ENCODE results near the gene MGAT4A. TPM values are rescaled to one million over a fixed set of nuclear protein-coding genes. Genes with fewer than 3 reads are reported as not detected.

MGAT4A gene
- total RNA-seq, 2 experiments from 2014 or later, result 200 to 204 TPM

- no peak overlapping the region for H3K27ac ChIP-seq (ENCODE audit: low read depth in 1 of 2, low read length in 2 of 2)
- H3K4me1 ChIP-seq (ENCODE audit: insufficient read depth, low read length), result peaks cover 23% of the 10 kb centered on the region
- ATAC-seq (ENCODE audit: poor library complexity), result no peak
- no peak overlapping the region for H3K4me3 ChIP-seq (ENCODE audit: low read length)
- Mint-ChIP-seq H3K4me1 (ENCODE audit: low read depth) (peaks cover 78% of the 10 kb centered on the region), H3K27ac (peak overlapping the region; percentile 92), H3K4me3 (peak overlapping the region; percentile 62), H3K27me3 (no peaks in the 10 kb centered on the region), H3K36me3 (ENCODE audit: low read depth) (peaks cover 95% of the 10 kb centered on the region), H3K9me3 (peaks cover 5% of the 10 kb centered on the region)
- TF ChIP-seq CTCF (IDR thresholded peaks at IDR 0.05), result no peak
- intact Hi-C loops (cut with DNase I, micrococcal nuclease), result no loop called here
- H3K36me3 ChIP-seq (ENCODE audit: insufficient read depth, low read length), result peaks cover 62% of the 10 kb centered on the region
- DNase-seq, result no peak
- H3K9me3 ChIP-seq (ENCODE audit: control insufficient read depth in 1 of 2, insufficient read depth in 1 of 2, low read length in 2 of 2), result peaks cover 0 to 6% of the 10 kb centered on the region in 2 experiments
- CTCF ChIA-PET, result no interaction called here
- POLR2A ChIA-PET, result no interaction called here
- H3K27me3 ChIP-seq (ENCODE audit: control insufficient read depth in 1 of 2, insufficient read depth in 2 of 2, low read length in 2 of 2), result no peaks in the 10 kb centered on the region
Observed at GRCh38 chr2:98650998-98651397, 79.9 kb downstream of the MGAT4A start.

GRCh38 chr2:98649992-98650375 lies 80.9 kb downstream of the MGAT4A start:
- Mint-ChIP-seq H3K36me3 (ENCODE audit: low read depth) (peaks cover 95% of the 10 kb centered on the region), H3K9me3 (peaks cover 5% of the 10 kb centered on the region), H3K4me1 (ENCODE audit: low read depth) (peaks cover 68% of the 10 kb centered on the region), H3K27me3 (no peaks in the 10 kb centered on the region), H3K27ac (peak overlapping the region; percentile 92), H3K4me3 (peak overlapping the region; percentile 36)
- ChIA-PET POLR2A (interaction anchor here (1.0 to 1.9 kb wide), 23 partner anchors 10 to 505 kb away, joined by 3 to 30 read pairs (median 5); partner anchors contain the start of genes C2orf15, LIPT1, MGAT4A and TSGA10), CTCF (interaction anchor here (0.7 to 2.0 kb wide), 44 partner anchors 11 to 530 kb away, joined by 3 to 67 read pairs (median 5); partner anchors contain the start of genes COA5, MGAT4A, MITD1 and UNC50)
- DNase-seq, result no peak
- ATAC-seq (ENCODE audit: poor library complexity), result no peak
- no peak for TF ChIP-seq CTCF (IDR thresholded peaks at IDR 0.05)
- no peaks in the 10 kb centered on the region for H3K27me3 ChIP-seq (ENCODE audit: control insufficient read depth in 1 of 2, insufficient read depth in 2 of 2, low read length in 2 of 2)
- H3K36me3 ChIP-seq (ENCODE audit: insufficient read depth, low read length), result peaks cover 61% of the 10 kb centered on the region
- no peak overlapping the region for H3K27ac ChIP-seq (ENCODE audit: low read depth in 1 of 2, low read length in 2 of 2)
- H3K4me3 ChIP-seq (ENCODE audit: low read length), result no peak overlapping the region
- intact Hi-C loops (cut with DNase I, micrococcal nuclease), result loop anchor here (1.0 to 10.0 kb wide), 11 partner anchors 15 to 531 kb away; partner anchors contain the start of genes MITD1 (in 1 of the 2) and MRPL30 (in 1 of the 2)
- H3K4me1 ChIP-seq (ENCODE audit: insufficient read depth, low read length), result peaks cover 21% of the 10 kb centered on the region
- H3K9me3 ChIP-seq (ENCODE audit: control insufficient read depth in 1 of 2, insufficient read depth in 1 of 2, low read length in 2 of 2), result peaks cover 0 to 6% of the 10 kb centered on the region in 2 experiments

GRCh38 chr2:98649135-98649991 lies 81.6 kb downstream of the MGAT4A start:
- peaks cover 0 to 6% of the 10 kb centered on the region in 2 experiments for H3K9me3 ChIP-seq (ENCODE audit: control insufficient read depth in 1 of 2, insufficient read depth in 1 of 2, low read length in 2 of 2)
- intact Hi-C loops (cut with DNase I, micrococcal nuclease), result loop anchor here (1.0 to 10.0 kb wide), 11 partner anchors 15 to 531 kb away; partner anchors contain the start of genes MITD1 (in 1 of the 2) and MRPL30 (in 1 of the 2)
- Mint-ChIP-seq H3K4me1 (ENCODE audit: low read depth) (peaks cover 62% of the 10 kb centered on the region), H3K27ac (peak overlapping the region; percentile 92), H3K36me3 (ENCODE audit: low read depth) (peaks cover 95% of the 10 kb centered on the region), H3K4me3 (peak overlapping the region; percentile 36), H3K27me3 (no peaks in the 10 kb centered on the region), H3K9me3 (peaks cover 5% of the 10 kb centered on the region)
- peaks cover 62% of the 10 kb centered on the region for H3K36me3 ChIP-seq (ENCODE audit: insufficient read depth, low read length)
- TF ChIP-seq CTCF (IDR thresholded peaks at IDR 0.05), result peak; percentile 98
- H3K4me3 ChIP-seq (ENCODE audit: low read length), result no peak overlapping the region
- DNase-seq (peak; percentile 72 to 91 (median 79)), ATAC-seq (ENCODE audit: poor library complexity) (peak; percentile 92)
- ChIA-PET CTCF (interaction anchor here (0.7 to 2.0 kb wide), 45 partner anchors 12 to 531 kb away, joined by 3 to 67 read pairs (median 5); partner anchors contain the start of genes COA5, MGAT4A, MITD1 and UNC50), POLR2A (interaction anchor here (0.6 to 1.9 kb wide), 27 partner anchors 10 to 506 kb away, joined by 3 to 30 read pairs (median 4); partner anchors contain the start of genes C2orf15, LIPT1, MGAT4A and TSGA10)
- no peaks in the 10 kb centered on the region for H3K27me3 ChIP-seq (ENCODE audit: control insufficient read depth in 1 of 2, insufficient read depth in 2 of 2, low read length in 2 of 2)
- H3K4me1 ChIP-seq (ENCODE audit: insufficient read depth, low read length), result peaks cover 17% of the 10 kb centered on the region
- H3K27ac ChIP-seq (ENCODE audit: low read depth in 1 of 2, low read length in 2 of 2), result peak overlapping the region in 1 of 2 donors; percentile 55
